Psoas muscle (tissue), 8 donors: Measurements from ENCODE around the gene GRM4. TPM values are rescaled to one million over a fixed set of nuclear protein-coding genes. Genes with fewer than 3 reads are reported as not detected.

Source experiments
- ATAC-seq, 4 donors: fragments of 200-7000 bp; cut with Tn5 transposase; one replicate each; pipeline ENCODE4 v1.9.1; 2020; ENCODE audit warnings: moderate library complexity in 3 of 4, mild to moderate bottlenecking in 2 of 4
- DNase-seq, 2 donors: peaks; one replicate each; pipeline ENCODE4 v3.0.0-alpha.2; 2020
- H3K27ac ChIP-seq: fragments of 200-600 bp; one replicate; pipeline ENCODE4 v1.8.0; 2022
- H3K27me3 ChIP-seq, 3 donors: fragments of 200-600 bp in 1 of 3; one replicate each; pipeline versions ENCODE4 v1.6.1 to v1.8.0; 2013 to 2022; ENCODE audit warnings: low read length in 2 of 3, mild to moderate bottlenecking in 2 of 3, moderate library complexity in 1 of 3; ENCODE audit not compliant: insufficient read depth in 3 of 3
- H3K36me3 ChIP-seq, 2 donors: fragments of 200-600 bp in 1 of 2; one replicate each; pipeline versions ENCODE4 v1.6.1 to v1.8.0; 2013 to 2022; ENCODE audit warnings: low read depth in 1 of 2, mild to moderate bottlenecking in 1 of 2, moderate library complexity in 1 of 2; ENCODE audit not compliant: insufficient read depth in 1 of 2
- H3K4me1 ChIP-seq: fragments of 200-600 bp; one replicate; pipeline ENCODE4 v1.8.0; 2022
- H3K4me3 ChIP-seq: fragments of 200-600 bp; one replicate; pipeline ENCODE4 v1.8.0; 2022; ENCODE audit warnings: mild to moderate bottlenecking
- H3K9me3 ChIP-seq: fragments of 200-600 bp; one replicate; pipeline ENCODE4 v1.8.0; 2022
- WGBS, 3 donors: extraction: QIAGEN DNeasy Blood & Tissue Kit; methylation state at CpG; one replicate each; pipeline versions ENCODE4 v1.1.6 to v1.1.7; 2013; 5-methylcytosine and 5-hydroxymethylcytosine counted together
- intact Hi-C, 2 donors: fragments of 100-400 bp; cut with DNase I; formaldehyde crosslinking; loops; one replicate each; pipeline versions ENCODE4 v1.11.0 to v1.14.2; 2022
- polyA plus RNA-seq, 3 donors: library from polyadenylated mRNA; stranded (reverse); fragments of 200-250 nt; gene quantifications; one replicate each; pipeline ENCODE4 v1.2.3, GENCODE V29; 2013
- total RNA-seq, 4 donors: library from RNA; stranded (reverse); fragmentation: NEBNext Ultra II Directional in 2 of 4; extraction: Animal tissue kit (Norgen Biotek cat#: 25700) in 2 of 4; gene quantifications; one replicate each; pipeline versions ENCODE4 v1.2.1 to v1.2.4, GENCODE V29; 2021 to 2023
- TF ChIP-seq, protein P1 (sequence below): fragments of 200-600 bp; IDR thresholded peaks from one replicate; pipeline ENCODE4 v1.8.0; 2022; ENCODE audit warnings: antibody characterized with exemption
- donor health status: healthy with polysubstance abuse.
- donor health status: DM: no; HTN: no; CAD: no; lungs with moderate emphysema.
- donor health status: Bipolar disorder and iron deficiency.
- donor health status: healthy.
- donor health status: DM: yes; HTN: yes; CAD: no.
- donor health status: DM: no; HTN: no; CAD: no.
- donor health status: DM: no; HTN: no; CAD: no.
- donor health status: DM: yes; HTN: yes; CAD: no.

Gene GRM4
- total and polyA plus RNA-seq, 7 donors = 0.07 to 0.39 (median 0.14) TPM; not detected in 4

DNA sequence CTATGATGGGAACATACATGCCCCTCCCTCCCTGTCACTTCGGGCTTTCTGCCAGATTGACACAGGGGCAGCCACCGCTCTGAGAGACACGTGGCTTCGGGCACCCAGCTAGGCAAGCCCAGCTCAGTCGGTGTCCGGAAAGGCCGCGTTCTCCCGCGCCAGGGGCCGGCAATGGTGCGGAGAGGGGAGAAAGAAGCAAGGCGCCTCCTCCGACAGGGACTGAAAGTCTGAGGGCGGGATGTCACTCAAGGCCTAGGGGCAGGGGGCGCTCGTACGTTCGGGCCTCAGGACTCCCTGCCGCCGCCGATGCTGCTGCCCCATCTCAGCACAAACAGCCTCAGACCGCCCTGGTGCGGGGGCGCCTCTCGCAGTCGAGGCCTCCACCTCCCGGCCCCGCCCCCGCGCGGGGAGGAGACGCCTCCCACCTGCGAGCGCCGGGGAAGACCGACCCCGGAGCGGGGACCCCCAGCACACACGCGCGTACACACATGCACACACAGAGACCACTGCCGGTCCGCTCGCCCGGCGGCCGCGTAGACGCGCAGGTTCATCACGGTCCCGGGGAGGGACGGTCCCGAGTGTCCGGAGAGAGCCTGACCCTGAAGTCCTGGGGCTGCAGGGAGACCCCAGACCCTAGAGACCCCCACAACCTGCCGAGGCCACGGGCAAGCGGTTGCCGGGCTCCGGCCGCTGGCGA lies 1.9 kb downstream of the GRM4 start:
- H3K27ac ChIP-seq = no peak overlapping the region
- intact Hi-C loops = no loop called here
- peak overlapping the region; percentile 61 for H3K4me3 ChIP-seq
- peaks cover 19% of the 10 kb centered on the region for H3K4me1 ChIP-seq
- peaks cover 0 to 55% (median 26%) of the 10 kb centered on the region in 3 donors for H3K27me3 ChIP-seq
- ATAC-seq (peak in 3 of 4 donors; percentile 15 to 63 (median 48)), DNase-seq (peak in 1 of 2 donors; percentile 65)
- H3K36me3 ChIP-seq = no peaks in the 10 kb centered on the region
- 0 to 2% (median 1%) methylated on average over 42 to 63 of the region's 63 CpGs for WGBS, 3 donors
- TF ChIP-seq, protein P1, sequence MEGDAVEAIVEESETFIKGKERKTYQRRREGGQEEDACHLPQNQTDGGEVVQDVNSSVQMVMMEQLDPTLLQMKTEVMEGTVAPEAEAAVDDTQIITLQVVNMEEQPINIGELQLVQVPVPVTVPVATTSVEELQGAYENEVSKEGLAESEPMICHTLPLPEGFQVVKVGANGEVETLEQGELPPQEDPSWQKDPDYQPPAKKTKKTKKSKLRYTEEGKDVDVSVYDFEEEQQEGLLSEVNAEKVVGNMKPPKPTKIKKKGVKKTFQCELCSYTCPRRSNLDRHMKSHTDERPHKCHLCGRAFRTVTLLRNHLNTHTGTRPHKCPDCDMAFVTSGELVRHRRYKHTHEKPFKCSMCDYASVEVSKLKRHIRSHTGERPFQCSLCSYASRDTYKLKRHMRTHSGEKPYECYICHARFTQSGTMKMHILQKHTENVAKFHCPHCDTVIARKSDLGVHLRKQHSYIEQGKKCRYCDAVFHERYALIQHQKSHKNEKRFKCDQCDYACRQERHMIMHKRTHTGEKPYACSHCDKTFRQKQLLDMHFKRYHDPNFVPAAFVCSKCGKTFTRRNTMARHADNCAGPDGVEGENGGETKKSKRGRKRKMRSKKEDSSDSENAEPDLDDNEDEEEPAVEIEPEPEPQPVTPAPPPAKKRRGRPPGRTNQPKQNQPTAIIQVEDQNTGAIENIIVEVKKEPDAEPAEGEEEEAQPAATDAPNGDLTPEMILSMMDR = no peak
- H3K9me3 ChIP-seq = no peaks in the 10 kb centered on the region

DNA sequence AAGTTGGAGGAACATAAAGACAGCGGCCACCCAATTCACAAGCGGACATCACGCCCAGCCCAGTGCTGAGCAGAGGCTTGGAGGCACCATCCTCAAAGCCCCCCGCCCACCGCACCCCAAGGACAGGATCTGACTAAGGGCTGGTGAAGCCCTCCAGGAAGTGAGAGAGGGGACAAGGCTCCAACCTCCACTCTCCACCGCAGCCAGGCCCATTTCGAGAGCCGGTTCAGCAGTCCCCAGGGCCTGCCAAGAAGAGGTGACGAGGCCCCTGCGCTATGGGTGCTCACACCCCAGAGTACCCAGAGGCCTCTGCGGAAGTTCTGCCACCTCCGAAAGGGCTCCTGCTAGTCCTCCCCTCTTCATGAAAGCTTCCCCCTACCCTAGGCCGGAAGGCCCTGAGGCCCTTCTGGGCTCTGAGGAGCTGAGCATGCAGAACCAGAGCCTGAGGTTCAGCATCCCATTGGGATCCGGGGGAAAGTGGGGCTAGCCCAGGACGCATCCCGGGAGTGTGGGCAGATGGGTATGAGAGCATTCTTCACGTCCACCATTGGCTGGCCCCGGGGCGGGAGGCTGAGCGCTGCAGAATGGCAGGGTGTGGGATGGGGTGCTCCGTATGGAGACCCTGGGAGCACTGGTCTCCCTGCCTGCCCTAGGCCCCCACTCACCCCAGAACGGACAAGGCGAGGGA lies 2.5 kb downstream of the GRM4 start:
- Histone ChIP-seq H3K27me3 (peaks cover 0 to 60% (median 30%) of the 10 kb centered on the region in 3 donors), H3K36me3 (no peaks in the 10 kb centered on the region), H3K4me3 (peak overlapping the region; percentile 61), H3K27ac (no peak overlapping the region), H3K9me3 (no peaks in the 10 kb centered on the region), H3K4me1 (peaks cover 19% of the 10 kb centered on the region)
- intact Hi-C loops = no loop called here
- DNase-seq (peak in 1 of 2 donors; percentile 29), ATAC-seq (peak in 1 of 4 donors; percentile 2)
- 45 to 49% (median 48%) methylated on average over 23 of the region's 23 CpGs for WGBS, 3 donors
- TF ChIP-seq, protein P1 = no peak

DNA sequence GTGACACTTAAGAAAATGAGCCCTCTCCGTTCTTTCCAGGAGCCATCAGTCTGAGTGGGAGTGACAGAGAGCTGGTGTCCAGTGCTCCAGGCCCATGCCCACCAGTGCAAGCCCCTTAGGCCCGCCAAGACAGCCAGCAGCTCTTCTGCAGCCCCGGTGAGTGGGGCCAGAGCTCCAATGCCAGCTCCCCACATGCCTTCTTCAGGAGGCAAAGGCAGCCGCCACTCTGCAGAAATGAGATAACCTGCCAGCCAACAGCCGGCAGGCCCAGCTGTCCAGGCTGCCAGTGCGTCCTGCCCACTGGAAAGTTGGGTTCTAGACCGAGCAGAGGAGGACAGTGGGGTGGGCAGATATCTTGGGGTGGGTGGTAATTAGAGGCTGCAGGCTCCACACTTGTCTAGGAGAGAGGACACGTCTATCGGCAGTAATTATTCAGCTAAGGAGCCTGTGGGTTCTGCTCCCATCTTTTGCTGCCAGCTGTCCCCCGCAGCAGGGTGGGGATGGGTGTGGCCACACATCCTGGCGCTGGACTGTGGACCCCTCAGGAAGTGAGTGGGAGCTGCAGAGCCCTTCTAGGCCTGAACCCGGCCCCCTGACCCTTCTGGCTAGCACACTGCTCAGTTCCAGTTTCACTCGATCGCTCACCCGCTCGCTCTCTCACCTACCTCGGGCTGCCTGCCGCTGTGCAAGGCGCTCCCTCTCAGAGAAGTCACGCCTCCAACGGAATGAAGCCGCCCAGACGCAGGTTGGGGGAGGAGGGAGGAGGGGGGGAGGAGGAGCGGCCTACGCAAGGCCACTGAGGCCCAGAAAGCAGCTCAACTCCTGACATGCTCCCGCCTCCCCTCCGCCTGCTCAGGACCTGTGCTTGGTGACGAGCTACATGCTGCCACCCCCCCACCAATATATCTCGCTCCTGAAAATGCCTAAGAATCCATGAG lies 3.6 kb downstream of the GRM4 start:
- peaks cover 15% of the 10 kb centered on the region for H3K4me1 ChIP-seq
- DNase-seq = peak in 1 of 2 donors; percentile 36

DNA sequence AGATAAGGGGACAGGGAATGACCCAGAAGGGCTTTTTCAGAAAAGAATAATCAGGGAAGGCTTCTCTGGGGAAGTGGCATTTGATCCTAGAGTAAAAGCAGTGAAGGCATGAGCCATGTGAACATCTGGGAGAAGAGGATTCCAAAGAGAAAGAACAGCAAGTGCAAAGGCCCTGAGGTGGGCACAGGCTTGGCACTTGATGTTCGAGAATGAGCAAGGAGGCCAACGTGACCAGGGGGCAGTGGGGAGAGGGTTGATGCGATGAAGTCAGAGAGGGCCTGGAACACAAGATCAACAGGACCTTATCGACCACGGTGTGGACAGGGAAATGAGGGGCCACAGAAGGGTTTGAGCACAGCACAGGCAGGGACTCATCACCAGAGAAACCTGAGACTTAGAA lies 5.8 kb downstream of the GRM4 start:
- intact Hi-C loops = no loop called here
- H3K27me3 ChIP-seq = peaks cover 0 to 77% (median 32%) of the 10 kb centered on the region in 3 donors
- H3K36me3 ChIP-seq = no peaks in the 10 kb centered on the region
- no peak overlapping the region for H3K4me3 ChIP-seq
- WGBS, 3 donors = 70 to 85% (median 85%) methylated on average over 5 of the region's 5 CpGs
- no peak for ATAC-seq
- TF ChIP-seq, protein P1 = no peak
- peak in 1 of 2 donors; percentile 12 for DNase-seq
- H3K4me1 ChIP-seq = peaks cover 15% of the 10 kb centered on the region
- no peak overlapping the region for H3K27ac ChIP-seq
- H3K9me3 ChIP-seq = no peaks in the 10 kb centered on the region

More for the DNA sequence above, 3.6 kb downstream of the GRM4 start:
- TF ChIP-seq, protein P1 = no peak
- intact Hi-C loops = no loop called here
- Histone ChIP-seq H3K27ac (no peak overlapping the region), H3K27me3 (peaks cover 0 to 67% (median 31%) of the 10 kb centered on the region in 3 donors), H3K36me3 (no peaks in the 10 kb centered on the region), H3K9me3 (no peaks in the 10 kb centered on the region), H3K4me3 (no peak overlapping the region)
- WGBS, 3 donors = 24 to 28% (median 27%) methylated on average over 26 to 29 of the region's 29 CpGs
- no peak for ATAC-seq
